HG03520 (cell line): ENCODE data around the gene BCAT1.
"Not testable (repeated sequence)": the region's sequence is repeated elsewhere in the genome, so short reads cannot be mapped to it uniquely, and the experiment has no call there.

Experiments used
- ATAC-seq: cut with Tn5 transposase; IDR thresholded peaks from one replicate; pipeline ENCODE4 v1.9.1; 2021; ENCODE audit warnings: mild to moderate bottlenecking, moderate library complexity; ENCODE audit not compliant: unreplicated experiment

The BCAT1 gene

GRCh38 chr12:24860546-24860945 is 88.4 kb downstream of the BCAT1 start:
- ATAC-seq: no peak

- ATAC-seq: no peak
These were observed 92.4 kb downstream of the BCAT1 start for GRCh38 chr12:24856541-24856940.

GRCh38 chr12:24854908-24855307 is 94.0 kb downstream of the BCAT1 start:
- no peak for ATAC-seq

GRCh38 chr12:24854017-24854416 is 94.9 kb downstream of the BCAT1 start:
- no peak for ATAC-seq

- ATAC-seq: no peak
These were observed 95.3 kb downstream of the BCAT1 start for GRCh38 chr12:24853588-24853987.

- no peak for ATAC-seq
These were observed 95.8 kb downstream of the BCAT1 start for GRCh38 chr12:24853094-24853493.

- ATAC-seq: no peak
These were observed 96.5 kb downstream of the BCAT1 start for GRCh38 chr12:24852420-24852819.

GRCh38 chr12:24851883-24852282 is 97.0 kb downstream of the BCAT1 start:
- ATAC-seq: not testable (repeated sequence)

- ATAC-seq: no peak
These were observed 97.6 kb downstream of the BCAT1 start for GRCh38 chr12:24851341-24851740.

- ATAC-seq: no peak
These were observed 98.4 kb downstream of the BCAT1 start for GRCh38 chr12:24850496-24850895.

GRCh38 chr12:24848941-24849477 is 99.9 kb downstream of the BCAT1 start:
- ATAC-seq: no peak

GRCh38 chr12:24846689-24847088 is 102.2 kb downstream of the BCAT1 start:
- no peak for ATAC-seq

- ATAC-seq: no peak
These were observed 103.3 kb downstream of the BCAT1 start for GRCh38 chr12:24845615-24846014.

- ATAC-seq: no peak
These were observed 108.7 kb downstream of the BCAT1 start for GRCh38 chr12:24840046-24840800.

- peak; percentile 81 for ATAC-seq
These were observed 109.6 kb downstream of the BCAT1 start for GRCh38 chr12:24839268-24839791.

GRCh38 chr12:24838531-24838950 is 110.4 kb downstream of the BCAT1 start:
- ATAC-seq: peak; percentile 47

- ATAC-seq: no peak
These were observed 113.5 kb downstream of the BCAT1 start for GRCh38 chr12:24835377-24835776.

- no peak for ATAC-seq
These were observed 115.4 kb downstream of the BCAT1 start for GRCh38 chr12:24833513-24833912.

- ATAC-seq: no peak
These were observed 124.9 kb downstream of the BCAT1 start for GRCh38 chr12:24823808-24824515.

- peak; percentile 52 for ATAC-seq
These were observed 126.6 kb downstream of the BCAT1 start for GRCh38 chr12:24822121-24822899.

GRCh38 chr12:24821691-24822090 is 127.2 kb downstream of the BCAT1 start:
- peak; percentile 35 for ATAC-seq
